Mucosa of descending colon (tissue), 3 donors: ENCODE data around the gene UBTF. TPM values are rescaled to one million over a fixed set of nuclear protein-coding genes. Genes with fewer than 3 reads are reported as not detected.

ENCODE experiments used
- ATAC-seq: fragments of 200-7000 bp; cut with Tn5 transposase; one replicate; pipeline ENCODE4 v1.9.1; 2020; ENCODE audit warnings: mild to moderate bottlenecking, moderate library complexity
- DNase-seq, 3 donors: peaks; one replicate each; pipeline ENCODE4 v3.0.0-alpha.2; 2020
- H3K36me3 ChIP-seq: fragments of 200-600 bp; one replicate; pipeline ENCODE4 v1.8.0; 2021; ENCODE audit warnings: low read depth, mild to moderate bottlenecking
- H3K4me1 ChIP-seq: fragments of 200-600 bp; one replicate; pipeline ENCODE4 v1.8.0; 2021; ENCODE audit warnings: low read depth, mild to moderate bottlenecking
- H3K4me3 ChIP-seq: fragments of 200-600 bp; one replicate; pipeline ENCODE4 v1.8.0; 2021; ENCODE audit warnings: mild to moderate bottlenecking
- H3K9me3 ChIP-seq: fragments of 200-600 bp; one replicate; pipeline ENCODE4 v1.8.0; 2021; ENCODE audit warnings: mild to moderate bottlenecking
- intact Hi-C, 2 donors: fragments of 100-400 bp; cut with DNase I in 1 of 2; cut with micrococcal nuclease in 1 of 2; formaldehyde crosslinking; loops; one replicate each; pipeline versions ENCODE4 v1.11.0 to v1.11.1; 2022; cut with DNase I, micrococcal nuclease
- long read RNA-seq, 2 donors: library from polyadenylated mRNA; unstranded; transcript quantifications; one replicate each; pipeline ENCODE4 v2.0.0, GENCODE V29; 2019 to 2021
- total RNA-seq, 3 donors: library from RNA; stranded (reverse); fragmentation: NEBNext Ultra II Directional in 2 of 3; extraction: Animal tissue kit (Norgen Biotek cat#: 25700) in 2 of 3; gene quantifications; one replicate each; pipeline versions ENCODE4 v1.2.1 to v1.2.4, GENCODE V29; 2021 to 2023
- TF ChIP-seq, protein P1 (sequence below): fragments of 200-600 bp; IDR thresholded peaks from one replicate; pipeline ENCODE4 v1.8.0; 2022; ENCODE audit warnings: antibody characterized with exemption, mild to moderate bottlenecking
- donor health status: DM: no; HTN: no; CAD: no; lungs with moderate emphysema.
- donor health status: DM: no; HTN: no; CAD: no.
- donor health status: DM: no; HTN: yes; CAD: no.

Gene UBTF, protein sequence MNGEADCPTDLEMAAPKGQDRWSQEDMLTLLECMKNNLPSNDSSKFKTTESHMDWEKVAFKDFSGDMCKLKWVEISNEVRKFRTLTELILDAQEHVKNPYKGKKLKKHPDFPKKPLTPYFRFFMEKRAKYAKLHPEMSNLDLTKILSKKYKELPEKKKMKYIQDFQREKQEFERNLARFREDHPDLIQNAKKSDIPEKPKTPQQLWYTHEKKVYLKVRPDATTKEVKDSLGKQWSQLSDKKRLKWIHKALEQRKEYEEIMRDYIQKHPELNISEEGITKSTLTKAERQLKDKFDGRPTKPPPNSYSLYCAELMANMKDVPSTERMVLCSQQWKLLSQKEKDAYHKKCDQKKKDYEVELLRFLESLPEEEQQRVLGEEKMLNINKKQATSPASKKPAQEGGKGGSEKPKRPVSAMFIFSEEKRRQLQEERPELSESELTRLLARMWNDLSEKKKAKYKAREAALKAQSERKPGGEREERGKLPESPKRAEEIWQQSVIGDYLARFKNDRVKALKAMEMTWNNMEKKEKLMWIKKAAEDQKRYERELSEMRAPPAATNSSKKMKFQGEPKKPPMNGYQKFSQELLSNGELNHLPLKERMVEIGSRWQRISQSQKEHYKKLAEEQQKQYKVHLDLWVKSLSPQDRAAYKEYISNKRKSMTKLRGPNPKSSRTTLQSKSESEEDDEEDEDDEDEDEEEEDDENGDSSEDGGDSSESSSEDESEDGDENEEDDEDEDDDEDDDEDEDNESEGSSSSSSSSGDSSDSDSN
- 10 to 100 TPM; 68.6 to 88.4 (median 73.4) TPM for total RNA-seq
- long read RNA-seq, donor 1, full-length matches to known transcripts = 47 of 111 reads
- long read RNA-seq, donor 1, partial matches to known transcripts = 30 of 111 reads
- long read RNA-seq, donor 1, other reads (novel, unspliced or antisense) = 34 of 111 reads
- long read RNA-seq, donor 2, full-length matches to known transcripts = 1 of 12 reads
- long read RNA-seq, donor 2, partial matches to known transcripts = 7 of 12 reads
- long read RNA-seq, donor 2, other reads (novel, unspliced or antisense) = 4 of 12 reads

DNA sequence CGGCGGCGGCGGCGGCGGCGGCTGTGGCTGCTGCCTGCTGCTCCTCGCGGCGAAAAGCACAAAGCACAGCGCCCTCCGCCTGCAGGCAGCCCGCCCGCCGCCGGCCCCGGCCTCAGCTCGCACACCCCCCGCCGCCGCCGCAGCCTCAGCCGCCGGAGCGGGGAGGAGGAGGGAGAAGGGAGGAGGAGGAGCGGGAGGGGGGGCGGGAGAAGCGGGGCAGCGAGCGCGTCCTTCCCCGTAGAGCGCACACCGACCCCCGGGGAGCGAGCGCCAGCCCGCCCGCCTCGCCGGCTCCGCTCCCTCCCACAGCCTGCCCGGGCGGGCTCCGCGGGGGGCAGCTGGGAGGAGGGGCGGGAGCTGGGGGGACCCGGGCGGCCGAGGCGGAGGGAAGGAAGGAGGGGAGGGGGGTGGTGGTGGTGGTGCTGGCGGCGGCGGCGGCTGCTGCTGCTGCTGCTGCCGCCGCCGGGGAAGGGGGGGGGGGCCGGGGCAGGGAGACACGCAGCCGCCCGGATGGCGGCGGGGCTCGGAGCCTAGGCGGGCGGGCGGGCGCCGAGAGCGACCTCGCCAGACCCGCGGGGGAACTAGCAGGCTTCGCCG lies at the start of gene UBTF:
Gene UBTF (minus strand): TSS at position 60 of the 597 bp plus-strand sequence. CDS start 1,446 bp downstream, outside the sequence.
- Histone ChIP-seq H3K4me3 (peak within 1 kb of the TSS; percentile 95), H3K36me3 (no peaks in the 10 kb centered on the region), H3K4me1 (peaks cover 29% of the 10 kb centered on the region), H3K9me3 (no peaks in the 10 kb centered on the region)
- TF ChIP-seq, protein P1, sequence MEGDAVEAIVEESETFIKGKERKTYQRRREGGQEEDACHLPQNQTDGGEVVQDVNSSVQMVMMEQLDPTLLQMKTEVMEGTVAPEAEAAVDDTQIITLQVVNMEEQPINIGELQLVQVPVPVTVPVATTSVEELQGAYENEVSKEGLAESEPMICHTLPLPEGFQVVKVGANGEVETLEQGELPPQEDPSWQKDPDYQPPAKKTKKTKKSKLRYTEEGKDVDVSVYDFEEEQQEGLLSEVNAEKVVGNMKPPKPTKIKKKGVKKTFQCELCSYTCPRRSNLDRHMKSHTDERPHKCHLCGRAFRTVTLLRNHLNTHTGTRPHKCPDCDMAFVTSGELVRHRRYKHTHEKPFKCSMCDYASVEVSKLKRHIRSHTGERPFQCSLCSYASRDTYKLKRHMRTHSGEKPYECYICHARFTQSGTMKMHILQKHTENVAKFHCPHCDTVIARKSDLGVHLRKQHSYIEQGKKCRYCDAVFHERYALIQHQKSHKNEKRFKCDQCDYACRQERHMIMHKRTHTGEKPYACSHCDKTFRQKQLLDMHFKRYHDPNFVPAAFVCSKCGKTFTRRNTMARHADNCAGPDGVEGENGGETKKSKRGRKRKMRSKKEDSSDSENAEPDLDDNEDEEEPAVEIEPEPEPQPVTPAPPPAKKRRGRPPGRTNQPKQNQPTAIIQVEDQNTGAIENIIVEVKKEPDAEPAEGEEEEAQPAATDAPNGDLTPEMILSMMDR = no peak
- ATAC-seq (peak; percentile 9), DNase-seq (peak; percentile 57 to 82 (median 79))
- intact Hi-C loops = loop anchor here (5.0 to 10.0 kb wide), 2 partner anchors 108 to 115 kb away; no protein-coding TSS in a partner anchor

DNA sequence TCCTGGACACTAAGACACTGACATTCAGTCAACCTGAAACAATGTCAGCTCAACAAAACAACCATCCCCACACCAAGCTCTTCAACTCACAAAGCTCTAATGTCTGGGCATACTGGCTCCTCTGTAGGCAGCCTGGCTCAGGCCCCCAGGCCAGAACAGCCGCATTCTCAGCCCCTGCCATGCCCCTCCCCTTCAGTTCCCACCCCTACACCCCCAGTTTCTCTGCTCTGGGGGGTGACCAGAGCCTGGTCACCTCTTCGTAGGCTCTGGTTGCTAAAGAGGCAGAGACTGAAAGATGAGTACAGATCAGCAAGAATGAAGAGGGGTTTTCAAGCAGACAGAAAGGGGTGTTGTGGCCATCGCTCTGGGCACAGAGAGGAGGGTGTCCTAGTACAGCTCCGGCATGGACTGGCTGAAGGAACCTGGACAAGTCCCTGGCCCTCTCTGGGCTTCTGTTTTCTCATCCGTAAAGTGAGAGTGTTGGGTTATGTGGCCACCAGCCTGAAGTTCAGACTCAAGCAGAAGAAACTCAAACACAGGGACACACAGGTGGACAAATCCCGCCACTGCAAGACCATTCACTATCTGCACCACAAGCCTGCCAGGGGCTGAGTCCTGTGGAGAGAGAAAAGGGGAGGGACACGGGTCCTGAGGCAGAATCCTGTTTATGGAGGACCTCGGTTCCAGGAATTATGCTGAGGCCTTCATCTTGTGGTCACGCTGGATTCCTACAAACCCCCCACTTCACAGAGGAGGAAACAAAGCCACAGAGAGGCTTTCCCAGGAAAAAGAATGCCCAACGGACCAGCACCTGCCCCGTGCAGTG lies 49.4 kb upstream of the UBTF start:
- H3K9me3 ChIP-seq = no peaks in the 10 kb centered on the region
- TF ChIP-seq, protein P1 = no peak
- no peaks in the 10 kb centered on the region for H3K36me3 ChIP-seq
- ATAC-seq = no peak
- H3K4me3 ChIP-seq = no peak overlapping the region
- DNase-seq = no peak
- intact Hi-C loops = no loop called here
- H3K4me1 ChIP-seq = no peaks in the 10 kb centered on the region

DNA sequence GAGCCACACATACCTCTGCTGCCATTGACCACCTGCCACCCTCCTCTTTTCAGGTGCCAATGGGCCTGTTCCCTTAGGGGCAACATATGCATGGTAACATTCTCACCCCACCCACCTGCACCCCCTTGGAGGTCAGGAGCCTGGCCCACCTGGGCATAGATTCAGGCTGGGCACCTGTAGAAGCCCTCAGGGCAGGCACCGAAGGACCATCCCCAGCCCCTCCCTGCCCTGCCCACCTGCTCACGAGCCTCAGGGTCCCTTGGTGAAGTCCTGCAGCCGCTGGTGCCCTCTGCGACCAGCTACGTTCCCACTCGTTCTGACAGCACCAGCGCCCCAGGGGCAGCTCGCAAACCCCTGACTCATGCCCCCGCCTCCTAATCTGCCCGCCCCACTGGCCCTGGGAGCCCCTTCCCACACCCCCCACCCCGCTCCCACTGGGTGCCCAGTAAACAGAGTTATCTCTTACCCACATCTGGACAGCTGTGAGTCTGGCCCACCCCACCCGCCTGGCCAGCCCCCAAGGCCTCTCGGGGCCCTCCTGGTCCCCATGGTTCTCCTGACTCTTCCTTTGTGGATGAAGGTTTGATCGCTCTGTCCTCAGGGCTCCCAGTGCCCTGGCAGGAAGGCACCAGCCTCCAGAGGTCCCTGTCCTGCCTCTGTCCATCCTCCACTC lies 48.5 kb upstream of the UBTF start, which contains the start of gene SLC4A1:
Gene SLC4A1 (minus strand): TSS at position 318 of the 673 bp plus-strand sequence. CDS start 5,269 bp downstream, outside the sequence.
- Histone ChIP-seq H3K9me3 (no peaks in the 10 kb centered on the region), H3K36me3 (no peaks in the 10 kb centered on the region), H3K4me3 (no peak within 1 kb of the TSS), H3K4me1 (no peaks in the 10 kb centered on the region)
- intact Hi-C loops = no loop called here
- ATAC-seq = no peak
- no peak for DNase-seq
- TF ChIP-seq, protein P1 = no peak

DNA sequence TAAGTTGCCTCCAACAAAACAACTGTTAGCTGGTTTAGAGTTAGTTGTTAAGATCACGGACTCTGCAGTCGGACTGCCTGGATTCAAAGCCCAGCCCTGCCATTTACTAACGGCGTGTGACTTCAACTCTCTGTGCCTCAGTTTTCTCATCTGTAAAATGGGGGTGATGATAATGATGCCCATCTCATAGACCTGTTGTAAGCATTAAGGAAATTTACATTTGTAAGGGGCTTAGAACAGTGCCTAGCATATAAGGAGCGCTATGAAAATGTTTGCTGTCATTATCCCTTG lies 47.6 kb upstream of the UBTF start:
- ATAC-seq (no peak), DNase-seq (no peak)
- Histone ChIP-seq H3K4me3 (no peak overlapping the region), H3K36me3 (no peaks in the 10 kb centered on the region), H3K4me1 (no peaks in the 10 kb centered on the region), H3K9me3 (no peaks in the 10 kb centered on the region)
- intact Hi-C loops = no loop called here
- TF ChIP-seq, protein P1 = no peak
